ENCODE results near the gene BAHCC1. TPM values are rescaled to one million over a fixed set of nuclear protein-coding genes. Genes with fewer than 3 reads are reported as not detected.

BAHCC1 gene
- total and polyA plus RNA-seq, 10 of the 15 experiments (the other 5 are each of a cell fraction or from before 2014, with no cell fraction given) = 0.03 to 0.14 (median 0.11) TPM; not detected in 6

- DNase-seq (ENCODE audit: low read depth, low spot score) (no peak), FAIRE-seq (no peak), ATAC-seq (peak; percentile 71)
- Histone ChIP-seq H2AFZ (ENCODE audit: control insufficient read depth, low read depth, low read length) (no peak overlapping the region; the same call in 1 of the 2 replicates), H3K27ac (ENCODE audit: control insufficient read depth, insufficient read depth) (no peak overlapping the region), H3K9me3 (replicated peaks; ENCODE audit: control insufficient read depth, insufficient read depth, low read length) (no peaks in the 10 kb centered on the region), H3K4me1 (ENCODE audit: control insufficient read depth, insufficient read depth, low read length) (peaks cover 6% of the 10 kb centered on the region), H3K79me2 (ENCODE audit: control insufficient read depth, insufficient read depth, low read length) (no peaks in the 10 kb centered on the region), H4K20me1 (ENCODE audit: control insufficient read depth, insufficient read depth) (no peaks in the 10 kb centered on the region), H3K9ac (ENCODE audit: control insufficient read depth, insufficient read depth, low read length) (no peak overlapping the region), H3K4me3 (no peak overlapping the region), H3K27me3 (replicated peaks in 1 of 2; ENCODE audit: control insufficient read depth in 2 of 2, insufficient read depth in 2 of 2, low read length in 1 of 2) (no peaks in the 10 kb centered on the region; a peak in 2 of 4 replicates), H3K36me3 (ENCODE audit: control insufficient read depth in 2 of 2, insufficient read depth in 2 of 2, low read length in 1 of 2) (no peaks in the 10 kb centered on the region), H3K4me2 (ENCODE audit: control insufficient read depth, insufficient read depth) (peak overlapping the region; percentile 48)
- intact Hi-C loops (cut with micrococcal nuclease; ENCODE audit: unreplicated experiment) (no loop called here), in situ Hi-C loops (cut with MboI) (no loop called here)
- ChIA-PET POLR2A (no interaction called here), RAD21 (ENCODE audit: unreplicated experiment) (no interaction called here), CTCF (no interaction called here), SMC1A (ENCODE audit: uncharacterized antibody, unreplicated experiment) (no interaction called here)
- 0% methylated on average over 7 of the region's 7 CpGs for WGBS (ENCODE audit: insufficient coverage, insufficient replicate concordance, low lambda C conversion rate, missing lambda C conversion rate)
- TF ChIP-seq KAT2A (conservative IDR thresholded peaks at IDR 0.05; ENCODE audit: control insufficient read depth, low read depth, low read length) = no peak
- TF ChIP-seq EED (IDR thresholded peaks at IDR 0.05; ENCODE audit: low read depth) = 0 out of 2 replicates have a peak, but pooled peaks have one; percentile 29
- TF ChIP-seq ELK1 (IDR thresholded peaks at IDR 0.05; ENCODE audit: low read depth, low read length) = no peak
- BruUV-seq (replicated peaks) = no TSS peak
Measured at GRCh38 chr17:81453712-81454111, 58.5 kb downstream of the BAHCC1 start.

GRCh38 chr17:81454473-81454872 is 59.2 kb downstream of the BAHCC1 start:
- 13% methylated on average over 8 of the region's 13 CpGs for WGBS (ENCODE audit: insufficient coverage, insufficient replicate concordance, low lambda C conversion rate, missing lambda C conversion rate)
- FAIRE-seq = no peak
- H3K79me2 ChIP-seq (ENCODE audit: control insufficient read depth, insufficient read depth, low read length) = no peaks in the 10 kb centered on the region
- no peaks in the 10 kb centered on the region for H3K9me3 ChIP-seq (replicated peaks; ENCODE audit: control insufficient read depth, insufficient read depth, low read length)
- no peaks in the 10 kb centered on the region; a peak in 2 of 4 replicates for H3K27me3 ChIP-seq (replicated peaks in 1 of 2; ENCODE audit: control insufficient read depth in 2 of 2, insufficient read depth in 2 of 2, low read length in 1 of 2)
- no peak overlapping the region for H3K27ac ChIP-seq (ENCODE audit: control insufficient read depth, insufficient read depth)
- ChIA-PET SMC1A (ENCODE audit: uncharacterized antibody, unreplicated experiment) (no interaction called here), POLR2A (no interaction called here), CTCF (no interaction called here), RAD21 (ENCODE audit: unreplicated experiment) (no interaction called here)
- H3K4me1 ChIP-seq (ENCODE audit: control insufficient read depth, insufficient read depth, low read length) = peaks cover 6% of the 10 kb centered on the region
- no peak overlapping the region for H3K4me3 ChIP-seq
- H2AFZ ChIP-seq (ENCODE audit: control insufficient read depth, low read depth, low read length) = no peak overlapping the region
- no peak for DNase-seq (ENCODE audit: low read depth, low spot score)
- no peak overlapping the region for H3K9ac ChIP-seq (ENCODE audit: control insufficient read depth, insufficient read depth, low read length)
- no peak overlapping the region for H3K4me2 ChIP-seq (ENCODE audit: control insufficient read depth, insufficient read depth)
- no peaks in the 10 kb centered on the region for H4K20me1 ChIP-seq (ENCODE audit: control insufficient read depth, insufficient read depth)
- peak; percentile 54 for ATAC-seq
- H3K36me3 ChIP-seq (ENCODE audit: control insufficient read depth in 2 of 2, insufficient read depth in 2 of 2, low read length in 1 of 2) = no peaks in the 10 kb centered on the region
- no peak for TF ChIP-seq ZNF207 (IDR thresholded peaks at IDR 0.05; ENCODE audit: borderline replicate concordance)
- TF ChIP-seq SP1 (IDR thresholded peaks at IDR 0.05; ENCODE audit: low read depth, low read length) = no peak
- TF ChIP-seq IRF5 (IDR thresholded peaks at IDR 0.05; ENCODE audit: borderline replicate concordance) = no peak
- TF ChIP-seq BRCA1 (IDR thresholded peaks at IDR 0.05; ENCODE audit: low read depth, low read length) = no peak
- TF ChIP-seq SRF (IDR thresholded peaks at IDR 0.05; ENCODE audit: low read depth in 2 of 2, low read length in 2 of 2) = no peak
- intact Hi-C loops (cut with micrococcal nuclease; ENCODE audit: unreplicated experiment) (no loop called here), in situ Hi-C loops (cut with MboI) (no loop called here)
- BruUV-seq (replicated peaks) = no TSS peak
